ENCODE data around the gene NECTIN1.

DNA sequence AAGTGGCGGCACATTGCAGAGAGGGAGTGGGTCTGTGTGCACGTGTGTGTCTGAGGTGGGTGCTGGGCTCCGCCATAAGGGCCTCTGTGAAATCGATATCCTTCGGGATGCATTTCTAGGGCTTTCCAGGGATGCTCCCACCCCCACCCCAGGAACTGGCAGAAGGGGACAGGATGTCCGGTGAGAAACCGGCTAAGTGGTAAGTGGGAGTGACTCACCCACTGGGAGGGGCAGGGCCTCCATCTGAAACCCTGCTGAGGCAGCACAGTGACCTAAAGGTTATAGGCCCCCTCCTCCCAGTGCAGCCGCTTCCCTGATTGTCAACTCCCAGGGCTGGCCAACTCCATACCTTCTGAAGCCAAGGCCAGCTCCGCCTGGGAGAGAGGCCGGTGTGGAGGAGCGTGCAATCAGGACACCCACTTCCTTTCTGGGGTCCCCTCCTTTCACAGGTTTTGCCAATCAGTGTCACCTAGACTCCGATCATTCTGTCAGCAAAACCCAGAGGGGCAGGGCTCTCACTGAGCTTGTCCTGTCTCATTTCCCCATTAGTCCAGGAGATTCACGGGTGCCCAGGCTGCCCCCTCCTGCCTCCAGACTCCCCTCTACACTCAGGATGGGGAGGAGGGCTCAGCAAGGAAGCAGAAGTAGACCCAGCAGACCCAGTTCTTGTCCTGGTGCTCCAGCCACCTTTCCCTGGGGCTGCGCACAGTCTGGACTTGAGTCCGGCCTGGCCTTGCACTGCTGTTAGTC lies 44.5 kb downstream of the NECTIN1 start:
- TF ChIP-seq, protein P1, sequence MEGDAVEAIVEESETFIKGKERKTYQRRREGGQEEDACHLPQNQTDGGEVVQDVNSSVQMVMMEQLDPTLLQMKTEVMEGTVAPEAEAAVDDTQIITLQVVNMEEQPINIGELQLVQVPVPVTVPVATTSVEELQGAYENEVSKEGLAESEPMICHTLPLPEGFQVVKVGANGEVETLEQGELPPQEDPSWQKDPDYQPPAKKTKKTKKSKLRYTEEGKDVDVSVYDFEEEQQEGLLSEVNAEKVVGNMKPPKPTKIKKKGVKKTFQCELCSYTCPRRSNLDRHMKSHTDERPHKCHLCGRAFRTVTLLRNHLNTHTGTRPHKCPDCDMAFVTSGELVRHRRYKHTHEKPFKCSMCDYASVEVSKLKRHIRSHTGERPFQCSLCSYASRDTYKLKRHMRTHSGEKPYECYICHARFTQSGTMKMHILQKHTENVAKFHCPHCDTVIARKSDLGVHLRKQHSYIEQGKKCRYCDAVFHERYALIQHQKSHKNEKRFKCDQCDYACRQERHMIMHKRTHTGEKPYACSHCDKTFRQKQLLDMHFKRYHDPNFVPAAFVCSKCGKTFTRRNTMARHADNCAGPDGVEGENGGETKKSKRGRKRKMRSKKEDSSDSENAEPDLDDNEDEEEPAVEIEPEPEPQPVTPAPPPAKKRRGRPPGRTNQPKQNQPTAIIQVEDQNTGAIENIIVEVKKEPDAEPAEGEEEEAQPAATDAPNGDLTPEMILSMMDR (conservative IDR thresholded peaks at IDR 0.05; ENCODE audit: low read depth, low read length) = no peak
- no peak for TF ChIP-seq EZH2phosphoT487 (IDR thresholded peaks at IDR 0.05; ENCODE audit: borderline replicate concordance, low read length)
- TF ChIP-seq EZH2 (IDR thresholded peaks at IDR 0.05; ENCODE audit: low read length, unreplicated experiment) = no peak

All from PC-3 (cell line).